Retinal pigment epithelial cell (primary cell): ENCODE measurements around the gene ATP5MG.
"Not testable (repeated sequence)": the region's sequence is repeated elsewhere in the genome, so short reads cannot be mapped to it uniquely, and the experiment has no call there.

Source experiments
- DNase-seq: peaks from one replicate; pipeline ENCODE4 v3.0.0-alpha.2; 2010; ENCODE audit warnings: low read depth
- H3K4me3 ChIP-seq: 2 replicates; pipeline ENCODE4 v1.5.1; 2011; ENCODE audit warnings: mild to moderate bottlenecking, low read length, control low read depth, moderate library complexity
- CTCF ChIP-seq: conservative IDR thresholded peaks from 2 replicates; pipeline ENCODE4 v1.5.1; 2011; ENCODE audit warnings: low read depth, low read length, control low read depth, inconsistent platforms

The ATP5MG gene

GRCh38 chr11:118406599-118407166 is 5.3 kb downstream of the ATP5MG start:
- DNase-seq: no peak
- no peak overlapping the region for H3K4me3 ChIP-seq
- TF ChIP-seq CTCF: no peak

- no peak for TF ChIP-seq CTCF
- no peak overlapping the region for H3K4me3 ChIP-seq
- no peak for DNase-seq
Observed at GRCh38 chr11:118410055-118410745, 8.8 kb downstream of the ATP5MG start.

- H3K4me3 ChIP-seq: no peak overlapping the region
- DNase-seq: no peak
- no peak for TF ChIP-seq CTCF
Observed at GRCh38 chr11:118411530-118411929, 10.1 kb downstream of the ATP5MG start.

GRCh38 chr11:118412921-118413320 is 11.5 kb downstream of the ATP5MG start:
- TF ChIP-seq CTCF: no peak
- no peak overlapping the region for H3K4me3 ChIP-seq
- DNase-seq: no peak

GRCh38 chr11:118415062-118415738 is 13.8 kb downstream of the ATP5MG start:
- H3K4me3 ChIP-seq: no peak overlapping the region
- DNase-seq: no peak
- no peak for TF ChIP-seq CTCF

- TF ChIP-seq CTCF: no peak
- peak; percentile 68 for DNase-seq
- H3K4me3 ChIP-seq: no peak overlapping the region
Observed at GRCh38 chr11:118415739-118416068, 14.3 kb downstream of the ATP5MG start.

GRCh38 chr11:118416900-118417299 is 15.5 kb downstream of the ATP5MG start:
- not testable (repeated sequence) for H3K4me3 ChIP-seq, DNase-seq
